HFFc6 (cell line): ENCODE results near the gene SCAANT1. TPM values are rescaled to one million over a fixed set of nuclear protein-coding genes. Genes with fewer than 3 reads are reported as not detected.

ENCODE experiments used
- DNase-seq: peaks from one replicate; pipeline ENCODE4 v3.0.0-alpha.2; 2018
- H3K27ac Mint-ChIP-seq: 2 replicates; pipeline ENCODE4 v1.8.0; 2020; ENCODE audit warnings: mild to moderate bottlenecking, mixed read lengths
- H3K27me3 Mint-ChIP-seq: 2 replicates; pipeline ENCODE4 v1.8.0; 2021; ENCODE audit warnings: mild to moderate bottlenecking, moderate library complexity, mixed read lengths; ENCODE audit not compliant: insufficient read depth
- H3K36me3 Mint-ChIP-seq: 2 replicates; pipeline ENCODE4 v1.8.0; 2021; ENCODE audit warnings: low read depth, mixed read lengths
- H3K4me1 Mint-ChIP-seq: 2 replicates; pipeline ENCODE4 v1.8.0; 2020; ENCODE audit warnings: low read depth, mixed read lengths
- H3K4me3 Mint-ChIP-seq: 2 replicates; pipeline ENCODE4 v1.8.0; 2020; ENCODE audit warnings: mild to moderate bottlenecking, moderate library complexity, mixed read lengths
- H3K9me3 Mint-ChIP-seq: 2 replicates; pipeline ENCODE4 v1.8.0; 2020; ENCODE audit warnings: mild to moderate bottlenecking, mixed read lengths
- total RNA-seq, 6 experiments: library from RNA; stranded (reverse); fragmentation: NEBNext Ultra II Directional; extraction: Animal tissue kit (Norgen Biotek cat#: 25700); gene quantifications; 2 replicates in 1 of 6; 3 replicates in 5 of 6; pipeline ENCODE4 v1.2.3, GENCODE V29; 2021
- TF ChIP-seq, protein P1 (sequence below): fragments of 200-600 bp; sonication (generic); IDR thresholded peaks from 2 replicates; pipeline ENCODE4 v1.5.0; 2021; ENCODE audit warnings: antibody characterized with exemption, mild to moderate bottlenecking

SCAANT1 gene
- total RNA-seq, 6 experiments from 2014 or later = not detected

DNA sequence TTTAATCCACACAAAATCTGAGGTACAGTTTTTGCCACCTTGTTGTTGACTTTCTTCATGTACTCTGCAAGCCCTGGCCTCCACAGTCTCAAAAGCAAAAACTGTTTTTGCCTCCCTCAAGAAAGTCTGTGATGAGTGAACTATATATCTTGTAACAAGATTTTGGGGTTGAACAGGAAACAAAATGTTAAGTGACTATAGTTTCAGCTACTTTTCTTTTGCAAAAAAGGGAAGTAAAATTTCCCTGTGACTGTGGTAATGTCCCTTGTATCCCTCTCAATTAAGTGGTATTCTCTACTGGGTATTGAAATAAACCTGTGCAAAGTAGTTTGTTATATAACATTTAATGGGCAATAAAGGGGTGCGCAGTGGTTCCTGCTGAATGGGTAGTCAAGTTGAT is 21.3 kb upstream of the SCAANT1 start:
- TF ChIP-seq, protein P1, sequence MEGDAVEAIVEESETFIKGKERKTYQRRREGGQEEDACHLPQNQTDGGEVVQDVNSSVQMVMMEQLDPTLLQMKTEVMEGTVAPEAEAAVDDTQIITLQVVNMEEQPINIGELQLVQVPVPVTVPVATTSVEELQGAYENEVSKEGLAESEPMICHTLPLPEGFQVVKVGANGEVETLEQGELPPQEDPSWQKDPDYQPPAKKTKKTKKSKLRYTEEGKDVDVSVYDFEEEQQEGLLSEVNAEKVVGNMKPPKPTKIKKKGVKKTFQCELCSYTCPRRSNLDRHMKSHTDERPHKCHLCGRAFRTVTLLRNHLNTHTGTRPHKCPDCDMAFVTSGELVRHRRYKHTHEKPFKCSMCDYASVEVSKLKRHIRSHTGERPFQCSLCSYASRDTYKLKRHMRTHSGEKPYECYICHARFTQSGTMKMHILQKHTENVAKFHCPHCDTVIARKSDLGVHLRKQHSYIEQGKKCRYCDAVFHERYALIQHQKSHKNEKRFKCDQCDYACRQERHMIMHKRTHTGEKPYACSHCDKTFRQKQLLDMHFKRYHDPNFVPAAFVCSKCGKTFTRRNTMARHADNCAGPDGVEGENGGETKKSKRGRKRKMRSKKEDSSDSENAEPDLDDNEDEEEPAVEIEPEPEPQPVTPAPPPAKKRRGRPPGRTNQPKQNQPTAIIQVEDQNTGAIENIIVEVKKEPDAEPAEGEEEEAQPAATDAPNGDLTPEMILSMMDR = no peak
- Mint-ChIP-seq H3K9me3 (no peaks in the 10 kb centered on the region), H3K4me1 (peaks cover 36% of the 10 kb centered on the region), H3K27me3 (no peaks in the 10 kb centered on the region), H3K36me3 (peaks cover 12% of the 10 kb centered on the region; the same call in 1 of the 2 replicates), H3K27ac (no peak overlapping the region), H3K4me3 (no peak overlapping the region)
- DNase-seq = no peak

DNA sequence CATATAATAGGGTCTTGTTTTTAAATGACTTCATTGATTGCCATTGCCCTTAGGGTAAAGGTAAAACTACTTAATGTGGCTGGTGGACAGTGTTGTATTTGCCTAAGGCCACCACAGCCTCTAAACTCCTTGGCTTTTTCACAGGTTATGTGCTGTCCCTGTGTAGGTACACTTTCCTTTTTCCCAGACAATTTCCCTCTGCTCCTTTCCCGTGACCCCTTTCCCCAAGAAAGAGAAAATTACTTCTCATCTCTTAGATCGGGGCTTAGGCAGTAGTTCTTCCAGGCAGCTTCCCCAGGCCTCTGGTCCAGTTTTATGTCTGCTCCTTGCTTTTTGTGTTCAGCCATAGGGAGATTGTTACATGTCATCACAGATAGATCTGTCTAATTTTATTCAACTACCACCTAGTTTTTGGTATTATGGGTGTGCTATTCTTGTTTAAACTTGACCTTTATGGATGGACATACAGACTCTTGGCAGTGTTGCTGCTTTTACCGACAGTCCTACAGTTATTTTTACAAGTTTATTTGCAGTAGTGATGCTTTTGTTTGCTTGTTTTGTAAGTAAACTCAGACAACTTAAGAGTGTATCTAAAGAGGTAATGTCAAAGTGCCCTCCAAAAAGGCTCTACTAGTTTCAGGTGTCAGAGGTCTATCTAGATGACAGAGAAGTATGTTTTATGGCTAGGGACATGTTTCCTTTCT is 20.5 kb upstream of the SCAANT1 start:
- TF ChIP-seq, protein P1 = no peak
- H3K9me3 Mint-ChIP-seq = no peaks in the 10 kb centered on the region
- no peak for DNase-seq
- no peak overlapping the region for H3K4me3 Mint-ChIP-seq
- H3K4me1 Mint-ChIP-seq = peaks cover 29% of the 10 kb centered on the region
- no peak overlapping the region for H3K27ac Mint-ChIP-seq
- H3K27me3 Mint-ChIP-seq = no peaks in the 10 kb centered on the region
- H3K36me3 Mint-ChIP-seq = 0 out of 2 replicates have a peak, but pooled peaks cover 9% of the 10 kb centered on the region

DNA sequence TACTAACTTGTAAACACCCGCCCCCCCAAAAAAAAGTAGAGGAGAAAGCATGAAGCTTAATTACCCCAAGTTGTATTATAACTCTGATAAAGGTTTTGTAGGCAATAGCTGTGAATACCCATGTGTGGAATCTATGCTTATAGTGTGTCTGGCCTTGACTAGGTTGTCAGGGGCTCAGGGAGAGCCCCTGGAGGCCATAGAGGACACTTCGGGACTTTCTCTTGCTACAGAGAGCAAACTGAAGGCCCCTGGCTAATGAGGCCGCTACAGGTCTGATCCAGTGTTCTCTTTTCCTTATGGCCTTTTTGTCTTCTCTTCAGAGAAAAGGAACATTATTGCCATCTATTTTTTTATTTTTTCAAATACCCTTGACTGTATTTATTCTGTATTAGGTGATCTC is 19.1 kb upstream of the SCAANT1 start:
- peaks cover 26% of the 10 kb centered on the region for H3K4me1 Mint-ChIP-seq
- no peak for DNase-seq
- no peak overlapping the region for H3K27ac Mint-ChIP-seq
- TF ChIP-seq, protein P1 = no peak
- H3K9me3 Mint-ChIP-seq = no peaks in the 10 kb centered on the region
- peaks cover 11% of the 10 kb centered on the region for H3K36me3 Mint-ChIP-seq
- H3K27me3 Mint-ChIP-seq = no peaks in the 10 kb centered on the region
- no peak overlapping the region for H3K4me3 Mint-ChIP-seq

DNA sequence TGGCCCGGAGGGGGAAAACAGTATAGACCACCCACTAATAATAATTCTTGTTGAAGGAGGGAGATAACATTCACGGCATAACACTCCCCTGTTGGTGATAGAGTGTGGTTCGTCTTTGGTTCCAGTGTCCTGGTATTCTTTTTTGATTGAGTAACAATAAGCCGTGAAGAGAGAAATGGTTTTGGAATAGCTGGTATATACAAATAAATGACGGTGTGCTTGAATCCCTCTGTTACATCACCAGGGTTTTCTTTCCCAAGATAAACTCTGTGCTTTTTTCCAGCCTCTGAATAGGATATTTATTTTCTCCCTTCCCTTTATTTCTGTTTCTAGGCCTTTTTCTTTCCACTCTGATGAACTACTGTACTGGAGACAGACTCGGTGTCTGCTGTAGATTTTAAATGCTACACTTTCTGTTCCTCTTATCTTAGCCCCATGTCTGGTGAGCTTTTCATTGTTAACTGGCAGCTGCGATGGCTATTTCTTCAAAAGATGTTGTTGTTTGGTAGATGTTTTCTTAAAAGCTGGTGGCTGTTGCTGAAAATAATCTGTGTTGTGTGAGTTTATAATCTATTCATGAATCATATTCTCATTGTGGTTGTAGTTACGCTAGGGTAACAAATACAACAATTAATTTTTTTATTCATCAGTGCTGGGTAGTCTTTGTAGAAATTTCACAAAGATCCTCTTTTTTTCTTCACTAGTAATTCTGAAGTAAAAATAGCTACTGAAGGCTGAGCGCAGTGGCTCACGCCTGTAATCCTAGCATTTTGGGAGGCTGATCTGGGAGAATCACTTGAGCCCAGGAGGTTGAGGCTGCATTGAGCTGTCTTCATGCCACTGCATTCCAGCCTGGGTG is 15.5 kb upstream of the SCAANT1 start:
- H3K27ac Mint-ChIP-seq = no peak overlapping the region
- H3K27me3 Mint-ChIP-seq = no peaks in the 10 kb centered on the region
- H3K36me3 Mint-ChIP-seq = peaks cover 38% of the 10 kb centered on the region
- TF ChIP-seq, protein P1 = no peak
- H3K4me3 Mint-ChIP-seq = no peak overlapping the region
- H3K9me3 Mint-ChIP-seq = no peaks in the 10 kb centered on the region
- 0 out of 2 replicates have a peak, but pooled peaks cover 2% of the 10 kb centered on the region for H3K4me1 Mint-ChIP-seq
- DNase-seq = no peak

DNA sequence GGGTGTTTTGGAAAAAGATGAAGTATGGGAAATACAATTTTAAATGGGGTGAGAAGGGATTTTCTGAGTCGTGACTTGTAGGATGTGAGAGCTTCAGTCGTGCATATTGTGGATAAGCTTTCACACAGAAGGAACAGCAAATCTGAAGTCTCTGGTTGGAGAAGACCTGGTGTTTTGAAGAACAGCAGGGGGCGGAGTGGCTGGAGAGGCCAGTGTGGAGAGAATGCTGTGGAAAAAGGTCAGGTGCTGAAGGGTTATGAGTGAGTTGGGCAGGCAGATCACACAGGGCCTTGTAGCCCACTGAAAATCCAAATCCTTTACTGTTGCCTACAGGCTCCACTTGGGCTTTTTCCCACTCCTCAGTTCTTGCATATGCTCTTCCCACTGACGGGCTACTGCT is 14.1 kb upstream of the SCAANT1 start:
- TF ChIP-seq, protein P1 = peak; percentile 33
- peaks cover 46% of the 10 kb centered on the region for H3K36me3 Mint-ChIP-seq
- no peak overlapping the region for H3K27ac Mint-ChIP-seq
- no peak overlapping the region for H3K4me3 Mint-ChIP-seq
- H3K9me3 Mint-ChIP-seq = no peaks in the 10 kb centered on the region
- H3K4me1 Mint-ChIP-seq = no peaks in the 10 kb centered on the region
- no peaks in the 10 kb centered on the region for H3K27me3 Mint-ChIP-seq
- DNase-seq = no peak
